HepG2 (cell line): Measurements from ENCODE around the gene MTREX. TPM values are rescaled to one million over a fixed set of nuclear protein-coding genes. Genes with fewer than 3 reads are reported as not detected.

Source experiments
- ATAC-seq: fragments of 200-7000 bp; cut with Tn5 transposase; 3 replicates; pipeline ENCODE4 v1.9.1; 2020; ENCODE audit warnings: mild to moderate bottlenecking, moderate library complexity
- BruUV-seq: library from RNA; stranded (reverse); fragments of 400-500 nt; replicated peaks from 2 replicates; lab custom pipeline; 2021; lab: Mats Ljungman, UMichigan
- CTCF ChIA-PET: fragments of 300-600 bp; formaldehyde crosslinking; extraction: SDS; loops from one replicate; lab custom pipeline; 2021; ENCODE audit warnings: low total read pairs, inconsistent platforms, low intra/inter-chr PET ratio; lab: Yijun Ruan, JAX
- POLR2A ChIA-PET: fragments of 350-600 bp; sonication (Branson Sonifier 250); formaldehyde crosslinking; loops from one replicate; lab custom pipeline; 2020; ENCODE audit warnings: antibody characterized with exemption, inconsistent platforms; lab: Yijun Ruan, JAX
- DNase-seq: peaks from one replicate; pipeline ENCODE4 v3.0.0-alpha.2; 2015; ENCODE audit warnings: low spot score
- FAIRE-seq: peaks from 3 replicates; lab custom pipeline; 2011; peaks lifted over from hg19 to GRCh38; lab: Jason Lieb, UNC
- H2AFZ ChIP-seq: one replicate; pipeline ENCODE4 v1.6.1; 2011; ENCODE audit warnings: low read length, inconsistent platforms
- H3K27ac ChIP-seq: fragments of 300-600 bp; 3 replicates; pipeline ENCODE4 v1.8.0; 2011; ENCODE audit warnings: mixed run types, mild to moderate bottlenecking, mixed read lengths, low read length, inconsistent platforms; ENCODE audit not compliant: insufficient read depth; ENCODE audit errors: extremely low read length
- H3K27me3 ChIP-seq, 2 experiments: fragments of 200-600 bp in 1 of 2; 2 replicates in 1 of 2; 3 replicates in 1 of 2; pipeline versions ENCODE4 v1.6.0 to v1.8.0; 2011; ENCODE audit warnings: low read length in 2 of 2, mild to moderate bottlenecking in 2 of 2, moderate library complexity in 2 of 2, inconsistent platforms in 1 of 2; ENCODE audit not compliant: insufficient read depth in 2 of 2, control insufficient read depth in 1 of 2
- H3K36me3 ChIP-seq, 2 experiments: fragments of 200-600 bp in 1 of 2; replicated peaks in 1 of 2; 2 replicates in 1 of 2; 3 replicates in 1 of 2; pipeline versions ENCODE4 v1.5.1 to v1.8.0; 2011; ENCODE audit warnings: low read length in 2 of 2, inconsistent platforms in 1 of 2; ENCODE audit not compliant: insufficient read depth in 2 of 2, control insufficient read depth in 1 of 2
- H3K4me1 ChIP-seq: 2 replicates; pipeline ENCODE4 v1.5.1; 2012; ENCODE audit warnings: low read length, inconsistent platforms; ENCODE audit not compliant: insufficient read depth
- H3K4me2 ChIP-seq: 2 replicates; pipeline ENCODE4 v1.6.0; 2011; ENCODE audit warnings: low read depth, low read length, inconsistent platforms
- H3K4me3 ChIP-seq, 3 experiments: fragments of 200-600 bp in 1 of 3; sonication (generic), shearing (Covaris generic) in 1 of 3; replicated peaks in 1 of 3; 2 replicates each; pipeline ENCODE4 v1.5.1; 2011 to 2016; ENCODE audit warnings: low read length in 3 of 3, inconsistent platforms in 2 of 3, low read depth in 2 of 3, mild to moderate bottlenecking in 2 of 3, control low read depth in 1 of 3, mixed read lengths in 1 of 3; ENCODE audit not compliant: insufficient read depth in 1 of 3
- H3K79me2 ChIP-seq: one replicate; pipeline ENCODE4 v1.6.1; 2011; ENCODE audit warnings: low read length, inconsistent platforms; ENCODE audit not compliant: insufficient read depth
- H3K9ac ChIP-seq: 2 replicates; pipeline ENCODE4 v1.6.0; 2011; ENCODE audit warnings: mild to moderate bottlenecking, low read depth, low read length, inconsistent platforms; ENCODE audit not compliant: insufficient read depth
- H3K9me3 ChIP-seq: 2 replicates; pipeline ENCODE4 v1.5.1; 2012; ENCODE audit warnings: mild to moderate bottlenecking, low read length
- H4K20me1 ChIP-seq: 2 replicates; pipeline ENCODE4 v1.6.0; 2011; ENCODE audit warnings: inconsistent platforms, mild to moderate bottlenecking, low read length, moderate library complexity; ENCODE audit not compliant: insufficient read depth
- CC2D1A ChIP-seq: sonication (generic); formaldehyde crosslinking; IDR thresholded peaks from 2 replicates; pipeline ENCODE4 v1.8.1; 2023; ENCODE audit warnings: mild to moderate bottlenecking, missing genetic modification reagents
- CENPT ChIP-seq: sonication (generic); formaldehyde crosslinking; IDR thresholded peaks from 2 replicates; pipeline ENCODE4 v1.8.0; 2022; ENCODE audit warnings: low read depth, mild to moderate bottlenecking, moderate library complexity, missing genetic modification reagents
- FOXP1 ChIP-seq, 2 experiments: fragments of 450-650 bp in 1 of 2; IDR thresholded peaks; 2 replicates each; pipeline ENCODE4 v1.6.1; 2017 to 2018; ENCODE audit warnings: antibody characterized with exemption in 1 of 2
- HDAC1 ChIP-seq: sonication (generic); formaldehyde crosslinking; IDR thresholded peaks from 2 replicates; pipeline ENCODE4 v1.5.1; 2020; ENCODE audit warnings: mild to moderate bottlenecking, missing genetic modification reagents
- PBX2 ChIP-seq: IDR thresholded peaks from 2 replicates; pipeline ENCODE4 v1.6.1; 2016; ENCODE audit warnings: control low read depth
- PHF21A ChIP-seq: sonication (generic); formaldehyde crosslinking; IDR thresholded peaks from 2 replicates; pipeline ENCODE4 v1.5.0; 2020; ENCODE audit warnings: mild to moderate bottlenecking, missing genetic modification reagents
- SCMH1 ChIP-seq: sonication (generic); formaldehyde crosslinking; IDR thresholded peaks from 2 replicates; pipeline ENCODE4 v1.9.0; 2021; ENCODE audit warnings: missing genetic modification reagents, mild to moderate bottlenecking, borderline replicate concordance
- THAP9 ChIP-seq: sonication (generic); formaldehyde crosslinking; IDR thresholded peaks from 2 replicates; pipeline ENCODE4; 2020; ENCODE audit warnings: missing genetic modification reagents, mild to moderate bottlenecking, borderline replicate concordance
- TOE1 ChIP-seq: sonication (generic); formaldehyde crosslinking; IDR thresholded peaks from 2 replicates; pipeline ENCODE4 v1.4.0; 2020; ENCODE audit warnings: mild to moderate bottlenecking, missing genetic modification reagents
- ZNF260 ChIP-seq: sonication (generic); formaldehyde crosslinking; IDR thresholded peaks from 2 replicates; pipeline ENCODE4 v1.4.0; 2020; ENCODE audit warnings: missing genetic modification reagents, low read depth, mild to moderate bottlenecking, borderline replicate concordance
- ZNF44 ChIP-seq: sonication (generic); formaldehyde crosslinking; IDR thresholded peaks from 2 replicates; pipeline ENCODE4 v1.5.1; 2020; ENCODE audit warnings: mild to moderate bottlenecking, missing genetic modification reagents
- ZNF530 ChIP-seq: sonication (generic); formaldehyde crosslinking; IDR thresholded peaks from 2 replicates; pipeline ENCODE4 v1.5.0; 2020; ENCODE audit warnings: low read depth, mild to moderate bottlenecking, missing genetic modification reagents
- ZNF552 ChIP-seq: sonication (generic); formaldehyde crosslinking; IDR thresholded peaks from 2 replicates; pipeline ENCODE4 v1.9.0; 2022; ENCODE audit warnings: missing genetic modification reagents, mild to moderate bottlenecking, borderline replicate concordance
- WGBS: methylation state at CpG from one replicate; pipeline ENCODE4 v1.1.6; 2017; ENCODE audit warnings: low lambda C conversion rate; 5-methylcytosine and 5-hydroxymethylcytosine counted together
- in situ Hi-C: cut with HindIII; loops from 2 replicates; pipeline ENCODE4 v1.10.0; 2017; ENCODE audit warnings: low pct_unique_long_range_greater_than_20kb; ENCODE audit not compliant: extremely low pct_ligation_motif_present
- intact Hi-C: fragments of 100-400 bp; cut with micrococcal nuclease; formaldehyde crosslinking; loops from one replicate; pipeline ENCODE4 v1.10.0; 2022; ENCODE audit not compliant: unreplicated experiment
- polyA plus RNA-seq, 8 experiments: library from polyadenylated mRNA; depleted of rRNA in 3 of 8; stranded (reverse) in 7 of 8; unstranded in 1 of 8; fragments of >200 nt; fragmentation: Illumina TruSeq in 4 of 8; extraction: Trizol in 4 of 8; gene quantifications; 2 replicates each; pipeline versions ENCODE4 v1.2.1 to v1.2.3, GENCODE V29; 2011 to 2016; ENCODE audit warnings: low read depth in 4 of 8, missing spikeins in 1 of 8, mixed read lengths in 1 of 8; ENCODE audit not compliant: insufficient read depth in 1 of 8
- total RNA-seq, 5 experiments: library from RNA; depleted of rRNA; stranded (reverse); fragments of >200 nt; fragmentation: Illumina TruSeq; extraction: Trizol; gene quantifications; 2 replicates each; pipeline ENCODE4 v1.2.3, GENCODE V29; 2016; ENCODE audit warnings: low read depth in 1 of 5
- TF ChIP-seq, protein P1 (sequence below): sonication (generic); formaldehyde crosslinking; IDR thresholded peaks from 2 replicates; pipeline ENCODE4 v1.8.0; 2022; ENCODE audit warnings: mild to moderate bottlenecking, missing genetic modification reagents, moderate library complexity

MTREX gene
- total and polyA plus RNA-seq, 2 of the 13 experiments (the other 11 are each of a cell fraction or from before 2014, with no cell fraction given), result 16.4 to 91.5 TPM

- peaks cover 8 to 56% of the 10 kb centered on the region in 2 experiments for H3K36me3 ChIP-seq
- intact Hi-C loops, result no loop called here
These were observed 104.1 kb downstream of the MTREX start for GRCh38 chr5:55411876-55412275.

GRCh38 chr5:55413644-55414043, 105.9 kb downstream of the MTREX start:
- ATAC-seq, result no peak
- Histone ChIP-seq H3K9ac (no peak overlapping the region), H4K20me1 (no peaks in the 10 kb centered on the region), H3K4me3 (no peak overlapping the region), H3K79me2 (no peaks in the 10 kb centered on the region), H3K36me3 (peaks cover 5 to 52% of the 10 kb centered on the region in 2 experiments), H3K27ac (no peak overlapping the region), H2AFZ (no peak overlapping the region), H3K9me3 (no peaks in the 10 kb centered on the region), H3K4me2 (no peak overlapping the region), H3K4me1 (peaks cover 4% of the 10 kb centered on the region), H3K27me3 (no peaks in the 10 kb centered on the region)
- in situ Hi-C loops (no loop called here), intact Hi-C loops (no loop called here)
- 94% methylated on average over 2 of the region's 2 CpGs for WGBS
- BruUV-seq, result no TSS peak
- no peak for FAIRE-seq
- ChIA-PET CTCF (no interaction called here), POLR2A (no interaction called here)
- no peak for DNase-seq
- TF ChIP-seq ZNF530 (CRISPR knock-in tag), result no peak
- no peak for TF ChIP-seq TOE1 (CRISPR knock-in tag)
- TF ChIP-seq CENPT (CRISPR knock-in tag), result no peak
- TF ChIP-seq, protein P1, sequence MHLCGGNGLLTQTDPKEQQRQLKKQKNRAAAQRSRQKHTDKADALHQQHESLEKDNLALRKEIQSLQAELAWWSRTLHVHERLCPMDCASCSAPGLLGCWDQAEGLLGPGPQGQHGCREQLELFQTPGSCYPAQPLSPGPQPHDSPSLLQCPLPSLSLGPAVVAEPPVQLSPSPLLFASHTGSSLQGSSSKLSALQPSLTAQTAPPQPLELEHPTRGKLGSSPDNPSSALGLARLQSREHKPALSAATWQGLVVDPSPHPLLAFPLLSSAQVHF (CRISPR knock-in tag), result no peak
- no peak for TF ChIP-seq ZNF44
- TF ChIP-seq SCMH1 (CRISPR knock-in tag), result no peak
- no peak for TF ChIP-seq THAP9 (CRISPR knock-in tag)

More at GRCh38 chr5:55411876-55412275, 104.1 kb downstream of the MTREX start:
- H3K4me3 ChIP-seq, result no peak overlapping the region
- in situ Hi-C loops, result no loop called here
- no peak overlapping the region for H3K27ac ChIP-seq
- no peaks in the 10 kb centered on the region for H3K79me2 ChIP-seq
- no peaks in the 10 kb centered on the region for H4K20me1 ChIP-seq
- DNase-seq (no peak), ATAC-seq (no peak)
- no peaks in the 10 kb centered on the region for H3K9me3 ChIP-seq
- no peaks in the 10 kb centered on the region for H3K27me3 ChIP-seq
- WGBS, result 93% methylated on average over 1 of the region's 1 CpG
- H3K9ac ChIP-seq, result no peak overlapping the region
- TF ChIP-seq HDAC1 (CRISPR knock-in tag) (no peak), PHF21A (CRISPR knock-in tag) (no peak), ZNF552 (CRISPR knock-in tag) (no peak), PBX2 (CRISPR knock-in tag) (no peak), FOXP1 (IDR thresholded peaks at IDR 0.05) (no peak), FOXP1 (CRISPR knock-in tag; IDR thresholded peaks at IDR 0.05) (no peak), ZNF260 (CRISPR knock-in tag) (no peak), CC2D1A (no peak)
- TF ChIP-seq, all 625 proteins: peak for 0
- CTCF ChIA-PET, result no interaction called here
- POLR2A ChIA-PET, result no interaction called here
- no peaks in the 10 kb centered on the region for H3K4me1 ChIP-seq
- no TSS peak for BruUV-seq
- H3K4me2 ChIP-seq, result no peak overlapping the region
- no peak for FAIRE-seq
- H2AFZ ChIP-seq, result no peak overlapping the region
